Epithelial cell of esophagus (primary cell): ENCODE measurements around the gene RTEL1.

Source experiments
- DNase-seq: peaks from one replicate; pipeline ENCODE4 v3.0.0; 2010; ENCODE audit warnings: low read depth
- H3K4me3 ChIP-seq: 2 replicates; pipeline ENCODE4 v1.5.1; 2011; ENCODE audit warnings: mild to moderate bottlenecking, low read length, control low read depth
- TF ChIP-seq, protein P1 (sequence below): IDR thresholded peaks from 2 replicates; pipeline ENCODE4 v1.5.1; 2011; ENCODE audit warnings: low read depth, mild to moderate bottlenecking, low read length, control low read depth, inconsistent platforms; ENCODE audit not compliant: insufficient read depth; ENCODE audit errors: missing control alignments

RTEL1 gene

DNA sequence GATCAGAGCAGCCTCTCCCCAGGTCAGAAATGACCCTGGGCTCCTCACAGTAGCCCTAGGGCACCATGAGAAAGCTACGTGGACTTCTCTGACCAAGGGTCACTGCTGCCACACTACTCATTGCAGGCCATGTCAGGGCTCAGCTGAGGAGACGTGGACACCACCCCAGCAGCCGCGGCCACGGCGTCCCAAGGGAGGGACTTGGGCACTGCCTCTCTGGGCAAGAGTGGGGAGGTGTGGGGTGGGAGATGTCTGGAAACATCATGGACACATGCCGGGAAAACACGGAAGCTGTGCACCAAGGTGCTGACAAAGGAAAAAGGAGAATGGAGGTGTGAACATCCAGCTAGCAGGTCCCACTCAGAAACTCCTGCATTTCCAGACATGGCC lies 40.2 kb upstream of the RTEL1 start:
- no peak overlapping the region for H3K4me3 ChIP-seq
- TF ChIP-seq, protein P1, sequence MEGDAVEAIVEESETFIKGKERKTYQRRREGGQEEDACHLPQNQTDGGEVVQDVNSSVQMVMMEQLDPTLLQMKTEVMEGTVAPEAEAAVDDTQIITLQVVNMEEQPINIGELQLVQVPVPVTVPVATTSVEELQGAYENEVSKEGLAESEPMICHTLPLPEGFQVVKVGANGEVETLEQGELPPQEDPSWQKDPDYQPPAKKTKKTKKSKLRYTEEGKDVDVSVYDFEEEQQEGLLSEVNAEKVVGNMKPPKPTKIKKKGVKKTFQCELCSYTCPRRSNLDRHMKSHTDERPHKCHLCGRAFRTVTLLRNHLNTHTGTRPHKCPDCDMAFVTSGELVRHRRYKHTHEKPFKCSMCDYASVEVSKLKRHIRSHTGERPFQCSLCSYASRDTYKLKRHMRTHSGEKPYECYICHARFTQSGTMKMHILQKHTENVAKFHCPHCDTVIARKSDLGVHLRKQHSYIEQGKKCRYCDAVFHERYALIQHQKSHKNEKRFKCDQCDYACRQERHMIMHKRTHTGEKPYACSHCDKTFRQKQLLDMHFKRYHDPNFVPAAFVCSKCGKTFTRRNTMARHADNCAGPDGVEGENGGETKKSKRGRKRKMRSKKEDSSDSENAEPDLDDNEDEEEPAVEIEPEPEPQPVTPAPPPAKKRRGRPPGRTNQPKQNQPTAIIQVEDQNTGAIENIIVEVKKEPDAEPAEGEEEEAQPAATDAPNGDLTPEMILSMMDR, result no peak
- no peak for DNase-seq

DNA sequence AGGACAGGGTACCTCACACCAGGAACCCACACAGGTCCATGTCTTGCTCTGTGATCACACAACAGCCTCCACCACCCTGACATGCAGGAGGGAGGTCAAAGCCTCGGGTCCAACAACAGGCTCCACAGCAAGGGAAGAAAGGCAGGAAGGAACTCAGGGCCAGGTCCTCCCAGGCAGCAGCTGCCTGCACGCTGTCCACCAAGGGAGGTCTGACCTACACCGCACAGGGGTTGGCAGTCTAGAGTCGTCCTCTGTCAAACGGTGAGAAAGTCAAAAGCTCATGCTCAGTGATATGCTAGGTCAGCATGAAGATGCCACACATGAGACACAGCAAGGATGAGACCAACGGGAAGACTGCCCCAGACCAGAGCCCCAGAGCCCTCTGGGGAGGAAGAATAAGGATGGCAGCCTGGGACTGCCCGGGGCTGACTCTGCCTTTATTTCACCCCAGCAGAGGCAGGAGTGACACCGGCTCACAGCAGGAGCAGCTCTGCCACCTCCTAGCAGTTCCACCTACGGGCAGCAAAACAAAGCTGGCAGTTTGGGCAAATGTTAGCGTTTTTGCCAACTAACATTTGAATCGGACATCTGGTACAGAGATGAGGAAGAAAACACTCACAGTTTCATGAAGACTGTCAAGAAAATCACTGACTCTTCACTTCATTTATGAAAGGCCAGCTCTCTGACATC lies 39.7 kb upstream of the RTEL1 start:
- TF ChIP-seq, protein P1, result no peak
- no peak for DNase-seq
- H3K4me3 ChIP-seq, result no peak overlapping the region

DNA sequence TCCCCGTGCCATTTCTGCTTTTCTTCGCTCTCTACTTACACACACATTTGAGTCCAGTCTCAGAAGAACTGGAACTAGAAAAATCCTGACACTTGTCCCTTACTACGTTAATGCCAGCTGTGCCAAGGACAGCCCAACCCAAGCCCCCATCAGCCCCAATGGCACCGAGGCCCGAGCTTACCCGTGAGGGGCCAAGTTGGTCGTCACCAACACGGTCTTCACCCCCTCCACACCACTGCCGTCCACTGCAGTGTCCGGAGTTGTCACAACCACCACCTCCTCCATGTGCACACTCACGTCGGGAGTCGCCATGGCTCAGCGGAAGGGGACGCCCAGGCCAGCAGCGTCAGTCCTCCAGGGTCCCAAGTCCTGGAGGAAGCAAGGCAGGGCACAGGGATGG lies 39.0 kb upstream of the RTEL1 start:
- H3K4me3 ChIP-seq, result no peak overlapping the region
- TF ChIP-seq, protein P1, result no peak
- DNase-seq, result no peak

DNA sequence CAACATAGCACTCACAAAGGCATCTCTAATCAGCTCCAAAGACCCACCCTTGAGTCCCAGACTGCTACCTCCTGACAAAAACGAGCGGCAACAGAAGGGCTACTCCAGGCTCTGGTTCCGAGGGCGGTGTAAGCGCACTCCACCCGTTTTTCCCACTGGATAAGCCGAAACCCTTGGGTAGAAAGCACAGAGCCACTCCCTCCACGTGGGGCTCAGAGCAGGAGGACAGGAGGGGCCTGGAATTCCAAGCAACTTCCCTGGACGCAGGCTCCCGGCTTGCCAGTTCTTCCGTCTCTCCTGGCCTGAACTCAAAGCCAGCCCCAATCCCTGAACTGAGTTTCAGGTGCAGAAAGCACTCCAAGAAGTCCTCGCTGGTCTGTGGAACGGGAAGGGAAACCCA lies 38.6 kb upstream of the RTEL1 start:
- TF ChIP-seq, protein P1, result no peak
- no peak for DNase-seq
- no peak overlapping the region for H3K4me3 ChIP-seq

DNA sequence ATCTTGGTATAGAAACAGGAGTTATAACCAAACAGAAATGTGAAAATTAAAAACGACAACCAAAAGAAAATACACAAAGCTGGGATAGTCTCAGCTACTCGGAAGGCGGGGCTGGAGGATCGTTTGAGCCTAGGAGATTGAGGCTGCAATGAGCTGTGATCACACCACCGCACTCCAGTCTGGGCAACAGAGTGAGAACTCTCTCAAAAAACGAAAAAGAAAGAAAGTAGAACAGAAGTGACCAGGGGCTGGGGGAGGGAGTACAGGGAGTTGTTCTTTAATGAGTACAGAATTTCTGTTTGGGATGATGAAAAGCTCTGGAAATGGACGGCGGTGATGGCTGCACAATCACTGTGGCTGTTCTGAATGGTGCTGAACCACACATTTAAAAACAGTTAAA lies 37.1 kb upstream of the RTEL1 start:
- TF ChIP-seq, protein P1, result no peak
- DNase-seq, result no peak
- no peak overlapping the region for H3K4me3 ChIP-seq

GRCh38 chr20:63622096-63622495 lies 36.0 kb upstream of the RTEL1 start:
- TF ChIP-seq, protein P1, result no peak
- no peak overlapping the region for H3K4me3 ChIP-seq
- DNase-seq, result no peak

DNA sequence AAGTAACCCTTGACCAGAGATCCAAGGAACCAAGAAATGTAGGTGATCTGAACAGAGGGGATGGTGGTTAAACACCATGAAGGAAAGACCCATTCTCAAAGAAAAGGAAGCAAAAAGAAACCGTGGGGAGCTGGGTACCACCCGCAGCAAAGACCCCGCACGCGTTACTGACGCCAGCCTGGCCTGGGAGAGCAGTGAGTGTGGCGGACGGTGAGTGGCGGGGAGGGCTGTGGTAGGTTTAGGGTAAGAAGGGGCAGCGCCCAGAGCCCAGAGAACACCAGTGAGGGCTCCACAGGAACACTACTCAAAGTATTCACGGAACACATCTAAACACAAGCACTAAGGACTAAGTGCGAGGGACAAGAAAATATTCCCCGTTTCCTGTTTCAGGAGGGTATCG lies 35.4 kb upstream of the RTEL1 start:
- no peak overlapping the region for H3K4me3 ChIP-seq
- DNase-seq, result no peak
- TF ChIP-seq, protein P1, result no peak
